Fibroblast of gingiva (primary cell): ENCODE measurements around the gene TPM1.
A peak's percentile ranks its signal among the peaks of the same experiment; 100 is the strongest.

Experiments
- DNase-seq: peaks from one replicate; pipeline ENCODE4 v3.0.0-alpha.2; 2011; ENCODE audit warnings: low read depth

Gene TPM1

DNA sequence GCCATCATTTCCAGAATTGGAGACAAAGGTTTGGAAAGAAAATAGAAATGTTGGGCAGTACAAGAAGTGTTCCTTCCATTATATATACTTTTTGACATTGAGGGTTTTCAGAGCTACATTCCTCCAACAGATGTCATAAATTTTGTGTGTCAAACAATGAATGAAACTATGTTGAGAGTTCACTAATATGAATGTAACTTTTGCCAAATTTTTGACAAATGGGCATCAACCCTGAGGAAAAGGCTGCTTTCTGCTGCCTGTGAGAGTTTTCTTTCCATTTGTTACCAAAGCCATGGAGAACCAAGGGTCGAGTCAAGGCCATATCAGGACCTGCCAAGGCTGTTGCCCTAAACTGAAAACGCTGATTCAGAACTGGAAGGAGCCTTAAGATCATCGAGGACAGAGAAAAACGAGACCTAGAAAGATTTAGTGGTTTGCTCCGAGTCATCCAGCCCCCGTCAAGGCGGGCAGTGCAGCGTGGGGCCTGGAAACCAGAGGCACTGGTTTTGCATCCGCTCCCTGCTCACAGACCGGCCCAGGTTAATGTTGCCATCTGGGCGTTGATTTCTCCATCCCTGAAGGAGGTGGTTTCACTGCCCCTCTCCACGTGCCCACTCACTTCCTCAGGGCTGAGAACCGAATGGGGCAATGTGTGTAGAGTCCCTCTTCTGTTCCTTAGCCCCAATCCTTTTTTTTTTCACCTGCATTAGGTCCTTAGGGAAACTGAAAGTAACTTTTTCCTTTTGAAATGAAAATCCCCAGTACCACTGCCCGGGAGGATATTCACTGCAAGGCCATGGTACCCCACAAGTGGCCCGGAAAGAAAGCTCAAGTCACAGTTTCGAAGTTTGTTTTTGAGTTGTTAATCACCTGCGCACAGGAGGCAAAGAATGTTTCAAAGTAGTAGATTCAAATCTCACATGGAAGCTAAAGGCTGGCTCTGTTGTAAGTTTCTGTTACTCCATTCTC is 32.8 kb downstream of the TPM1 start:
- peak; percentile 15 for DNase-seq

GRCh38 chr15:63075984-63076713 is 33.6 kb downstream of the TPM1 start:
- no peak for DNase-seq

DNA sequence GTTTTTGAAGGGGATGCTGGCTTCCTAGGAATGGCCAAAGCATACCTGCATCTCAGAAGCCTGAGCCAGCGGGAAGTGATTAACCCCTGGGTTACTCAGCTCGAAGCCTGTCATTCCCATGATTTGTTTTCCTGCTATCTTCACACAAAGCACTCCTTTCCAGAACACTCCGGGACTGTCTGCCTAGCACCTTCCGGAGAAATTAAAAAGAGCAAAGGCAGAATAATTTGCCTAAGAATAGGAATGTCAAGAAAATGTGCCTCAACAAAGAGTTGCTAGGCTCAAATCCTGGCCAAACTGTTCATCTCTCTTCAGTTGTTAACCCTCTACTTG is 34.1 kb downstream of the TPM1 start:
- no peak for DNase-seq

GRCh38 chr15:63077952-63078351 is 35.4 kb downstream of the TPM1 start:
- no peak for DNase-seq

DNA sequence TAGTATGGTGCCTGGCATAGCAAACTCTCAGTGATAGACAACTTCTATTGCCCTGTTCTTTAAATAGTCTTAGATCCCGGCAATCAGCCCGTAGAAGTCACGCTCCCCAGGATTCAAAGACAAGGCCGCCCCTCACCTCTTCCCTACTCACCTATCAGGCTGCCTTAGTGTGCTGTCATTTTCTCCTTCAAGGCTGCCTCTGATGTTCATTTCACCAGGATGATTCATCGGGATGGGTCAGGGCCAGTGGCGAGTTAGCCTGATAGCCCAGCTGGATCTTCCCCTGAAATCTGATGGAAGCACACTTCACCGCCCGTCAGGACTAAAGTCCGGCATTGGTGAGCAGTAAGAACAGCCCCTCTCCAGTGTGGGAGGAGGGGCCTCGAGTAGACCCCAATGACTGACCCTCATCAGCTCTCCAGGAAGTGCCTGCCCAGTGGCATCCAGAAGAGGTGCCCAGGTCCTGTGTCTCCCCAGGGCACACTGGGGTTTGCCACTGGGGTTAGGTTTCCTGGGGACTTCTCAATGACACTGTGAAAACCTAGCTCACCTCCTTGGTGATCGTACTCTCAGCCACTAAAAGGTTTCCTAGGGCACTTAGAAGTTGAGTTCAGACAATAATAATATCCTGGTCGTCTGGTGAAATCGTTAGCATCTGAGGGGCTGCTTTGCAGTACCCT is 37.5 kb downstream of the TPM1 start:
- DNase-seq = no peak

DNA sequence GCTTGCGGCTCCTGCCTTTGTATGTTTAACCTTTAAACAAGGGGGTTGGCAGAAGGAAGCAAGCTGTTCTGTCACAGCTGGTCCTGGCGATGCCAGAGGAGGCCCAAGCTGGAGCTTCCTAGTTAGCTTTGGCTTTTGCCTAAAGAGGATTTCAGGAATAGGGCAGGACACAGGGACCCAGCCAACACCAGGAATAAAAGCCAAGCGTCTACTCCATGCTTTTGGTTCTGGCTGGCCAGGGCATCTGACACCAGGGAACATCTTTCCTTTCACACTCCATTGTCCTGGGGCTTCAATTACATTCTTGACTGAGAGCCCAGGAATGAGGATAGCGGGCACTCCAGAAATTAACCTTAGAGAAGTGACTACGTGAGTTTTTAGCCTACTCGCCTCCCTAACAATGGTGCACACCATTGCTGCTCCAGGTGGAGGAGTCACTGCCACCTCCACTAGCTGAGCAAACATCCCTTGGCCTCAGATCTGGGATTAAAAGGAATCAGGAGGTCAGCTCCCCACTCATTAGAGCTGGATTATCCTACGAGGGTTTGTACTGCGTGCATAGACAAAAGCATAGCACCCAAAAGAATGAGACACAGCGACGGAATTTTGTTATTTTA is 38.2 kb downstream of the TPM1 start:
- peak; percentile 23 for DNase-seq

DNA sequence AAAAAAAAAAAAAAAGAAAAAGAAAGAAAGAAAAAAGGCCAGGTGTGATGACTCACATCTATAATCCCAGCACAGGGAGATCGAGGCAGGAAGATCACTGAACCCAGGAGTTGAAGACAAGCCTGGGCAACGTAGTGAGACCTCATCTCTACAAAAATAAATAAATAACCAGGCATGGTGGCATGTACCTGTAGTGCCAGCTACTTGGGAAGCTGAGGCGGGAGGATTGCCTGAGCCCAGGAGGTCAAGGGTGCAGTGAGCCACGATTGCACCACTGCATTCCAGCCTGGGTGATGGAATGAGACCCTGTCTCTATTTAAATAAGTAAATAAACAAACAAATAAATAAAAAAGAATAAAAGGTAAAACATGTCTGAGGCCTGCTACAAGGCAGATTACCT is 39.8 kb downstream of the TPM1 start:
- no peak for DNase-seq

DNA sequence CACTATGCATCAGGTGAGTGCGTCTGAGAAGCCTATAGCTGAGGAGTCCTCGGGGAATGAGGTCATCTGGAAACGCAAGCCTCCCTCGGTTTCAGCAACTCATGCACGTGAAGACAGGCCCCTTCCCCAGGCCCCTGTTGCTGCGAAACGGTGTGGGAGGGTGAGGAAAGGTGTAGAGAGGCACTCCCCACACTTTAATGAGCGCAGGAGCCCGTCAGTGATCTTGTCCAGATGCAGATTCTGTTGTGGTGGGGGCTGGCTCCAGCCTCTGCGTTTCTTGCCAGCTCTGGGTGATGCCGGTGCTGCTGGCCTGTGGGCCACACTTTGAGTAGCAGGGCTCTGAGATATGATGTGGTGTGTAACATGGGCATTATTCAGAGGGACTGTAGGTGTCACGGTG is 40.5 kb downstream of the TPM1 start:
- DNase-seq = no peak

DNA sequence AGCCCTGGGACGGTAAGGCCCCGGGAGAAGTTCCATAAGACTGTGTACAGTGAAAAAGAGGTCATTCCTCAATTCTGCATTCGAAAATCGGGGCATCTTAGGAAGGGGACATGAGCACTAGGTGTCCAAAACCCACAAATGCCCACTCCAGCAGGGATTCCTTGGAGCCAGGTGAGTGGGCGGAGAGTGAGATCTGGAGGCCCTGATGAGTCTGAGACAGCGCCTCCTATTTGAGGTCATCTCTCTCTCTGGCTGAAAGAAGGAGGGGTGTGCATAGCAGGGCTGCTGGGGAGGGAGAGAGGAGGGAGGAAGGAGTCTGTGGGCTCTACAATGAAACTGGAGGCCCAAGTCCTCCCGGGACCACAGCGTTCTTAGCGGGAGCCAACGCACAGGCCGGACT is 41.0 kb downstream of the TPM1 start:
- DNase-seq = no peak

DNA sequence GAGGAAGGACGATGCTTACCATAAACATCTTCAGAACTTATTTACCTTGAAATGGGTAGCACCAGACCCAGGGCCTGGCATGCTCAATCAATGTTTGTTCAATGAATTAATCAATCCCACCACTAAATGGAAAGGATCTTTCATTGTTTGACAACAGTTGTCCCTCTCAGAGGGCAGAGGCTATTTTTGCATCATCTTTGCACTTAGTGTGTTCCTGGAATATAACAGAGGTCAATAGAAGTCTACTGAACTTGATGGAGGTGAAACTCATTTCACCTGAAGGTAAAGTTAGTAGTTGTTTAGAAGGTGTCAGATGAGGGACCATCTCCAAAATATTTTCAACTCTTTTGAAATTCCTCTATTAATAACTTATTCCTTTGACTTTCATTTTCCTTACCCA is 42.3 kb downstream of the TPM1 start:
- no peak for DNase-seq

DNA sequence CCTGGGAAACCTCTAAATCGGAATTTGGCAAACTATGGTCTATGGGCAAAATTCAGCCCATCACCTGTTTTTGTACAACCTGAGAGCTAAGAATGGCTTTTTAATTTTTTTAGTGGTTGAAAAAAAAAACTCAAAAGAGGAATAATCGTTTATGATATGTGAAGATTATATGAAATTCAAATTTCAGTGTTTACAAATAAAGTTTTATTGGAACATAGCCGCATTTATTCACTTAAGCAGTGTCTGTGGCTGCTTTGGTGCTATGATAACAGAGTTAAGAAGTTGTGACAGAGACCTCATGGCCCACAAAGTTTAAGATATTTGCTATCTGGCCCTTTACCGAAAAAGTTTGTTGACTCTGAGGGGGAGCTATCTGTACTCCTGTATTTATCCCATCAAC is 42.7 kb downstream of the TPM1 start:
- no peak for DNase-seq

GRCh38 chr15:63086271-63086670 is 43.7 kb downstream of the TPM1 start:
- DNase-seq = no peak

DNA sequence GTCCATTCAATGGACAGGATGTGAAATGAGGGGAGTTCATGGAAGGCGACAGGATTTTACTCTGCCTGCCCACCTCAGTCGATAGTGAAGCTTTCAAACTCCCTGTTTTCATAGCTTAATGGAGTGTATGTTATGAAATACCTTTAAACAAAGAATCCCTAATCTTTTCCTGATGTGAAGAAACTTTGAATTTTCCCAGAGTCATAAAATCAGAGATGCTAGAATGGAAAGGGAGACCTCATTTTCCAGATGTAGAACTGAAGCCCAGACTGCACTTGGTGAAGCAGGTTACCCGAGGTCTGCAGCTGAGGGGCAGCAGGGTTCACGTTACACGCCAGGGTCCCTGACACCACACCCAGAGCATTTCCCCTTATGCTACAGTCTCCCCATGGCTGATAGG is 44.4 kb downstream of the TPM1 start:
- DNase-seq = no peak

DNA sequence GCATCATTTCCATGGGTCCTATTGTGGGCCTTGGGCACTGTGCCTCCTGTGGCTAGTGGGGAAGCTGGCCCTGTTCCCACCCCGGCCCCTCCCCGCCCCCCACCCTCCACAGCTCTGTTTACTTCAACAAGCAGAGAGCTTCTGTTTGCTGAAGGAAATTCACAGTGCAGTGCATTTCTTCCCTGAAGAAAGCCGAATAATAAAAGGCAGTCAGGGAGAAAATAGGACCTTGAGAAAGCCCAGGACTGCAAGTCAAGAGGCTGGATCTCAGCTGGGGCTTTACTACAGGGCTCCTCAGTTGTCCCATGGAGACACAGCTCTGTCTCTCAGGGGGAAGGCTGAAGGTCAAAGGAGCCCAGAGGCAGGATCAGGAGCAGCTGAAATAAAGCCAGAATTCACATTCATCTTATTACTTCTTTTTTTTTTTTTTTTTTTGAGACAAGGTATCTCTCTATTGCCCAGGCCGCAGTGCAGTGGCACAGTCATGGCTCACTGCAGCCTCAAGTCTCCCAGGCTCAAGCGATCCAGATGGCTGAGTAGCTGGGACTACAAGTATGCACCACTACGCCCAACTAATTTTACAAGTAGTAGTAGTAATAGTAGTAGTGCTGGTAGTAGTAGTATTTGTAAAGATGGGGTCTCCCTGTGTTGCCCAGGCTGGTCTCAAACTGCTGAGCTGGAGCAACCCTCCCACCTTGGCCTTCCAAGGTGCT is 46.1 kb downstream of the TPM1 start:
- no peak for DNase-seq

DNA sequence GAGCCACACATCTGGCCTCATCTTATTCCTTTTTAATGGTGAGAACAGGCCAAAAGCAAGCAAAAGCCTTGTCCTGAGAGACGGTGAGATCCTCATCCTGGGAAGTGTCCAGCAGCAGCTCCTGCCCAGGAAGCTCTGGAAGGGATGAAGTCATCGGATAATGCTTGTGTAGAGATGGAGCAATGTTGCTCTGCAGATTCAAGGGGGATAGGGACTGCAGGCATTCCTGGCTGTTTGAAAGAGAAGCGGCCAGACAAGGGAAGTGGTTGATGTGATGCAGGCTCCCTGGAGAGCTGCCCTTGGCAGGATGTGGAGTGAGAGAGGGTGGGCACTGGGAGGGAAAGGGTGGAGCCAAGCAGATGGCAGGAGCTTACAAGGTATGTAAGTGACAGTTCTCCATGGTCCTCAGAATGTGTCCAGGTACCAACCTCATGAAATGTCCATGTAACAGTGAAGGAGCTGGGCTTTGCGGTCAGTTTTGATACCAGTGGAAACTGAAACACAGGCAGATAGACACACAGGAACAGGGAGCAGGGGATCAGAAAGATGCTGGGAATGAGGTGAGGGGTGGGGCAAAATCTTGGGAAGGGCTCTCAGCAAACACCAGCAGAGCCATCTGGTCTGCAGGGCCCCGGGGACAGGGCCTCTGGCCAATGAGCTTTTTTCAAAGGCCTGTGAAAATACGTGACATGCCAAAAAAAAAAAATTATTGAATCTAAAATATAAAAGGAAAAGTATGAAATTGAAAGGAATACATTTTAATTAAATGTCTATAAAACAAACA is 46.9 kb downstream of the TPM1 start:
- DNase-seq = peak; percentile 79

- DNase-seq = no peak
These were observed 47.9 kb downstream of the TPM1 start for GRCh38 chr15:63090472-63090871.

DNA sequence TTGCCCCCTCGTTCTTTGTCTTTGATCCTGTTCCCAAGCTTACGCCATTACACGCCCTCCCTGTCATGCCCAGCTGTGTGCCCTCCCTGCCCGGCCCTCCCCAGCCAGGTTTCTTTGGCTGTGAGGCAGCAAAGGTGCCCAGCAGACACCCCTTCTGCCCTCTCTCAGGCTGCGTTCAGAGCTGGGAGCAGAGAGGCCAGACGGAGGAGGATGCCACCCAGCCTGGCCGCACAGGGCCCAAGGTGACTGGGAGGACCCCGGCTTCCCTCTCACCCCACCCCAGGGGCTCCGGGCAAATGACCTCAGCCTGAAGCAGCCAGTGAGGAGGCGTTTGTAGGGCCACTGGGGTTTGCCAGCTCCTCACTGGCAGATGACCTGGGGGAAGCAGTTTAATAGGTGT is 48.3 kb downstream of the TPM1 start:
- no peak for DNase-seq

GRCh38 chr15:63091679-63092446 is 49.3 kb downstream of the TPM1 start:
- no peak for DNase-seq

- peak; percentile 60 for DNase-seq
These were observed 51.1 kb downstream of the TPM1 start for GRCh38 chr15:63093486-63094205.
